Esophagus muscularis mucosa (tissue), 4 donors: ENCODE measurements around the gene ADAM23. TPM values are rescaled to one million over a fixed set of nuclear protein-coding genes. Genes with fewer than 3 reads are reported as not detected.

Source experiments
- DNase-seq: peaks from one replicate; pipeline ENCODE4 v3.0.0-alpha.2; 2017; ENCODE audit errors: extremely low spot score
- H3K27ac ChIP-seq, 4 donors: fragments of 200-600 bp; sonication (generic); replicated peaks in 1 of 4; 1 replicate in 3 of 4; 2 replicates in 1 of 4; pipeline ENCODE4 v1.5.1; 2016 to 2019; ENCODE audit warnings: mild to moderate bottlenecking in 1 of 4
- H3K27me3 ChIP-seq, 4 donors: fragments of 200-600 bp; sonication (generic); one replicate each; pipeline versions ENCODE4 v1.5.1 to v1.6.0; 2016 to 2019
- H3K36me3 ChIP-seq, 4 donors: fragments of 200-600 bp; sonication (generic); one replicate each; pipeline ENCODE4 v1.5.1; 2016 to 2019
- H3K4me1 ChIP-seq, 4 donors: fragments of 200-600 bp; sonication (generic); one replicate each; pipeline ENCODE4 v1.5.1; 2016 to 2019
- H3K4me3 ChIP-seq, 4 donors: fragments of 200-600 bp; sonication (generic); 1 replicate in 2 of 4; 2 replicates in 2 of 4; pipeline ENCODE4 v1.5.1; 2016 to 2019; ENCODE audit warnings: mild to moderate bottlenecking in 4 of 4, moderate library complexity in 1 of 4
- H3K9me3 ChIP-seq, 4 donors: fragments of 200-600 bp; sonication (generic); 1 replicate in 3 of 4; 2 replicates in 1 of 4; pipeline ENCODE4 v1.5.1; 2016 to 2019
- EP300 ChIP-seq: sonication (generic); formaldehyde crosslinking; IDR thresholded peaks from one replicate; pipeline ENCODE4 v1.6.1; 2017; ENCODE audit warnings: antibody characterized with exemption
- POLR2A ChIP-seq: fragments of 450-650 bp; IDR thresholded peaks from one replicate; pipeline ENCODE4 v1.6.1; 2017; ENCODE audit warnings: antibody characterized with exemption, moderate library complexity, mild to moderate bottlenecking, low read depth
- POLR2AphosphoS5 ChIP-seq, 2 donors: sonication (generic); formaldehyde crosslinking; IDR thresholded peaks; one replicate each; pipeline ENCODE4 v1.6.1; 2017; ENCODE audit warnings: antibody characterized with exemption in 2 of 2
- WGBS: methylation state at CpG from one replicate; pipeline ENCODE4 v1.1.5; 2018; 5-methylcytosine and 5-hydroxymethylcytosine counted together
- intact Hi-C: fragments of 100-400 bp; cut with DNase I; formaldehyde crosslinking; loops from one replicate; pipeline ENCODE4 v1.15.1; 2023
- total RNA-seq, 4 donors: library from RNA; depleted of rRNA; stranded (reverse); fragments of >200 nt; gene quantifications; one replicate each; pipeline versions ENCODE4 v1.1.0 to v1.2.1, GENCODE V29; 2016
- TF ChIP-seq, protein P1 (sequence below), 3 experiments: fragments of 200-600 bp in 2 of 3; fragments of 450-650 bp in 1 of 3; sonication (generic) in 2 of 3; IDR thresholded peaks; one replicate each; pipeline ENCODE4 v1.5.1; 2017 to 2019; ENCODE audit warnings: antibody characterized with exemption in 3 of 3, mild to moderate bottlenecking in 2 of 3, moderate library complexity in 1 of 3

ADAM23 gene
- total RNA-seq, 4 donors from 2014 or later = 1.5 to 3.0 (median 2.2) TPM

DNA sequence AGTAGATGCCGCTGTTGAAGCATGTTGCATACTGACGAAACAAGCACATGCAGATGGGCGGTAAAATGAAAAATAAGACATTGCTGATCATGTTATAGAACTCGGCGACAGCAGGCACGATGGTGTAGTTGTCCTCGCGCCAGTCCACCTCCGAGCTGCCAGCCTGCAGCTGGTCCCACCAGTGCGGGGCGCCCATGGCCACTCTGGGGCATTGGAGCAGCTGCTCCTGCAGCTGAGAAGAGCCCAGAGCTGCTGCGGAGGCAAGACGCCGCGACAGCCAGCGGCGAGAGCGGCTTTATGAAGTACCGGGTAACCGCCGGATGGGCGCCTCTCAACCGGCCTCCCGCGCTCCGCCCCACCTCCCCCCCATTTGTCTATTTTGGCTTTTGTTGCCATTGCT, 32.6 kb upstream of the ADAM23 start:
- no peaks in the 10 kb centered on the region for H3K27me3 ChIP-seq
- H3K9me3 ChIP-seq = peaks cover 0 to 4% (median 0%) of the 10 kb centered on the region in 4 donors
- H3K36me3 ChIP-seq = no peaks in the 10 kb centered on the region
- DNase-seq = no peak
- TF ChIP-seq POLR2AphosphoS5 (IDR thresholded peaks at IDR 0.05) (no peak), EP300 (no peak), POLR2A (no peak)
- no peak overlapping the region for H3K27ac ChIP-seq
- no peak overlapping the region for H3K4me3 ChIP-seq
- 88% methylated on average over 19 of the region's 26 CpGs for WGBS
- intact Hi-C loops = no loop called here
- H3K4me1 ChIP-seq = no peaks in the 10 kb centered on the region

DNA sequence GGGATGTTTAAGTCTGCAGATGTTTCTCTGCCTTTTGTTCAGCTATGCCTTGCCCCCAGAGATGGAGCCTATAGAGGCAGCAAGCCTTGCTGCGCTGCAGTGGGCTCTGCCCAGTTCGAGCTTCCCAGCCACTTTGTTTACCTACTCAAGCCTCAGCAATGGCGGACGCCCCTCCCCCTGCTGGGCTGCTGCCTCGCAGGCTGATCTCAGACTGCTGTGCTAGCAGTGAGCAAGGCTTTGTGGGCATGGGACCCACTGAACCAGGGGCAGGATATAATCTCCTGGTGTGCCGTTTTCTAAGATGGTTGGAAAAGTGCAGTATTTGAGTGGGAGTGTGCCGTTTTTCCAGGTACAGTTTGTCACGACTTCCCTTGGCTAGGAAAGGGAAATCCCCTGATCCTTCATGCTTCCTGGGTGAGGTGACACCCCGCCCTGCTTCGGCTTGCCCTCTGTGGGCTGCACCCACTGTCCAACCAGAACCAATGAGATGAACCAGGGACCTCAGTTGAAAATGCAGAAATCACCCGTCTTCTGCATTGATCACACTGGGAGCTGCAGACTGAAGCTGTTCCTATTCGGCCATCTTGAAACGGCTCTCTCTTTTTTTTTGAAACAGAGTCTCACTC, 27.6 kb upstream of the ADAM23 start:
- no peaks in the 10 kb centered on the region for H3K4me1 ChIP-seq
- 82% methylated on average over 13 of the region's 13 CpGs for WGBS
- DNase-seq = no peak
- no peak overlapping the region for H3K27ac ChIP-seq
- H3K27me3 ChIP-seq = no peaks in the 10 kb centered on the region
- no peak overlapping the region for H3K4me3 ChIP-seq
- H3K36me3 ChIP-seq = no peaks in the 10 kb centered on the region
- TF ChIP-seq EP300 = no peak
- TF ChIP-seq POLR2AphosphoS5 (IDR thresholded peaks at IDR 0.05) = no peak
- no peak for TF ChIP-seq POLR2A
- TF ChIP-seq, protein P1, sequence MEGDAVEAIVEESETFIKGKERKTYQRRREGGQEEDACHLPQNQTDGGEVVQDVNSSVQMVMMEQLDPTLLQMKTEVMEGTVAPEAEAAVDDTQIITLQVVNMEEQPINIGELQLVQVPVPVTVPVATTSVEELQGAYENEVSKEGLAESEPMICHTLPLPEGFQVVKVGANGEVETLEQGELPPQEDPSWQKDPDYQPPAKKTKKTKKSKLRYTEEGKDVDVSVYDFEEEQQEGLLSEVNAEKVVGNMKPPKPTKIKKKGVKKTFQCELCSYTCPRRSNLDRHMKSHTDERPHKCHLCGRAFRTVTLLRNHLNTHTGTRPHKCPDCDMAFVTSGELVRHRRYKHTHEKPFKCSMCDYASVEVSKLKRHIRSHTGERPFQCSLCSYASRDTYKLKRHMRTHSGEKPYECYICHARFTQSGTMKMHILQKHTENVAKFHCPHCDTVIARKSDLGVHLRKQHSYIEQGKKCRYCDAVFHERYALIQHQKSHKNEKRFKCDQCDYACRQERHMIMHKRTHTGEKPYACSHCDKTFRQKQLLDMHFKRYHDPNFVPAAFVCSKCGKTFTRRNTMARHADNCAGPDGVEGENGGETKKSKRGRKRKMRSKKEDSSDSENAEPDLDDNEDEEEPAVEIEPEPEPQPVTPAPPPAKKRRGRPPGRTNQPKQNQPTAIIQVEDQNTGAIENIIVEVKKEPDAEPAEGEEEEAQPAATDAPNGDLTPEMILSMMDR (IDR thresholded peaks at IDR 0.05) = no peak
- intact Hi-C loops = no loop called here
- H3K9me3 ChIP-seq = peaks cover 0 to 9% (median 4%) of the 10 kb centered on the region in 4 donors

DNA sequence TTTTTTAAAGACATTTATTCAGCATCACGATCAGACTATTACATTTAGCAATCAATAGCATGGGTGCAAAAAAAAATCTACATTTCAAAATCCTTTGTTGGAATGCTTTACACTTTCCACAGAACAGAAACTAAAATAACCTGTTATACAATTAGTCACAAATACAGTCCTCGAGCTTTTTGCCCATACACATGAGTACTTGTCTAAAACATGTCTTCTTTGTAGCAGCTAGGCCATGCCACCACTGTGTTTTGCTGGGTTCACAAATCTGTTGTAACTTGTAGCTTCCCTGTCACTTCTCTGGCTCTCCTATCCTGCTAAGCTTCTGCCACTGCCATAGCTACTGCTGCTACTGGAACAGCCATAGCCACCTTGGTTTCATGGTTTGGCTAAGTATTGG, 24.4 kb upstream of the ADAM23 start:
- Histone ChIP-seq H3K9me3 (peaks cover 0 to 9% (median 4%) of the 10 kb centered on the region in 4 donors), H3K36me3 (no peaks in the 10 kb centered on the region), H3K4me3 (no peak overlapping the region), H3K27me3 (no peaks in the 10 kb centered on the region), H3K27ac (no peak overlapping the region), H3K4me1 (no peaks in the 10 kb centered on the region)
- DNase-seq = no peak
- TF ChIP-seq POLR2AphosphoS5 (IDR thresholded peaks at IDR 0.05) = no peak
- TF ChIP-seq, protein P1 (IDR thresholded peaks at IDR 0.05) = no peak
- TF ChIP-seq EP300 = no peak
- TF ChIP-seq POLR2A = no peak
- intact Hi-C loops = no loop called here
- 75% methylated on average over 2 of the region's 2 CpGs for WGBS

- intact Hi-C loops = no loop called here
- WGBS = 87% methylated on average over 3 of the region's 3 CpGs
- H3K27me3 ChIP-seq = no peaks in the 10 kb centered on the region
- H3K4me1 ChIP-seq = no peaks in the 10 kb centered on the region
- no peak overlapping the region for H3K27ac ChIP-seq
- TF ChIP-seq, protein P1 (IDR thresholded peaks at IDR 0.05) = no peak
- no peak for TF ChIP-seq POLR2A
- H3K36me3 ChIP-seq = no peaks in the 10 kb centered on the region
- peaks cover 0 to 9% (median 4%) of the 10 kb centered on the region in 4 donors for H3K9me3 ChIP-seq
- no peak overlapping the region for H3K4me3 ChIP-seq
- no peak for DNase-seq
These were observed 22.6 kb upstream of the ADAM23 start for GRCh38 chr2:206420721-206421120.

DNA sequence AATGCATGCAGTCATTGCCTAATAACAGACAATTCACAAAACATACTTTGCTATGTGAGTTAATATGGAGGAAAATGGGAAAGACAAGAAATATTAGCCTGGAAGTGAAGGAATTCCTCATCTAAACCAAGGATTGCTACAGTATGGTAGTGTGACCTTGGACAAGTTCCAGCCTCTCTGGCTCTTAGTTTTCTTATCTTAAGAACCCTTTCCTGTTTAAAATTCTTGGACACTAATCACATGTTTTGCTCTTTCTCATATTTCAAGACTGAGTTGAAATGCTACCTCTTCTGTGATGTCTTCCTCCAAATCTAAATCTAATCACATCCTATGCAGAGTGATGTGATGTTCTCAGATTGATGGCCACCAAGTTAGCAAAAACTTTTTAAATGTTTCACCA, 20.8 kb upstream of the ADAM23 start:
- Histone ChIP-seq H3K27me3 (no peaks in the 10 kb centered on the region), H3K4me1 (no peaks in the 10 kb centered on the region), H3K27ac (no peak overlapping the region), H3K9me3 (peaks cover 0 to 9% (median 4%) of the 10 kb centered on the region in 4 donors), H3K4me3 (no peak overlapping the region), H3K36me3 (no peaks in the 10 kb centered on the region)
- no peak for TF ChIP-seq POLR2AphosphoS5 (IDR thresholded peaks at IDR 0.05)
- TF ChIP-seq, protein P1 (IDR thresholded peaks at IDR 0.05) = no peak
- no peak for TF ChIP-seq POLR2A
- TF ChIP-seq EP300 = no peak
- no peak for DNase-seq
- intact Hi-C loops = no loop called here
